Large intestine (tissue), 3 donors: Measurements from ENCODE around the gene R3HDM4. TPM values are rescaled to one million over a fixed set of nuclear protein-coding genes. Genes with fewer than 3 reads are reported as not detected.
"Not testable (repeated sequence)": the region's sequence is repeated elsewhere in the genome, so short reads cannot be mapped to it uniquely, and the experiment has no call there.

Experiments used
- DNase-seq, 2 donors: peaks; one replicate each; pipeline versions ENCODE4 v3.0.0 to v3.0.0-alpha.2; 2013
- H3K27ac ChIP-seq: one replicate; pipeline ENCODE4 v1.5.1; 2013; ENCODE audit warnings: low read length
- H3K27me3 ChIP-seq: 2 replicates; pipeline ENCODE4 v1.6.1; 2013; ENCODE audit warnings: low read length; ENCODE audit not compliant: control insufficient read depth, insufficient read depth
- H3K36me3 ChIP-seq: 2 replicates; pipeline ENCODE4 v1.6.1; 2013; ENCODE audit warnings: low read length; ENCODE audit not compliant: control insufficient read depth, insufficient read depth
- H3K4me1 ChIP-seq: one replicate; pipeline ENCODE4 v1.6.1; 2013; ENCODE audit warnings: low read length; ENCODE audit not compliant: control insufficient read depth, insufficient read depth
- H3K4me3 ChIP-seq: one replicate; pipeline ENCODE4 v1.5.1; 2013; ENCODE audit warnings: low read length
- H3K9me3 ChIP-seq: one replicate; pipeline ENCODE4 v1.6.1; 2013; ENCODE audit warnings: mild to moderate bottlenecking, low read depth, low read length, moderate library complexity; ENCODE audit not compliant: control insufficient read depth
- WGBS: methylation state at CpG from one replicate; pipeline ENCODE4 v1.1.5; 2013; ENCODE audit warnings: low lambda C conversion rate; ENCODE audit not compliant: insufficient coverage; 5-methylcytosine and 5-hydroxymethylcytosine counted together
- polyA plus RNA-seq: library from polyadenylated mRNA; unstranded; fragments of 120-200 nt; gene quantifications from one replicate; pipeline ENCODE4 v1.2.1, GENCODE V29; 2013

The R3HDM4 gene
- polyA plus RNA-seq, 1 donor, result 44.0 TPM

GRCh38 chr19:900043-900301 is 13.0 kb downstream of the R3HDM4 start:
- DNase-seq, result no peak
- peaks cover 34% of the 10 kb centered on the region for H3K36me3 ChIP-seq
- peaks cover 4% of the 10 kb centered on the region for H3K9me3 ChIP-seq
- no peaks in the 10 kb centered on the region for H3K4me1 ChIP-seq
- H3K4me3 ChIP-seq, result no peak overlapping the region
- no CpG with 5 or more reads among the region's 15 CpGs for WGBS
- no peak overlapping the region for H3K27ac ChIP-seq
- H3K27me3 ChIP-seq, result no peaks in the 10 kb centered on the region

- Histone ChIP-seq H3K4me1 (no peaks in the 10 kb centered on the region), H3K36me3 (peaks cover 34% of the 10 kb centered on the region), H3K9me3 (peaks cover 4% of the 10 kb centered on the region), H3K27me3 (no peaks in the 10 kb centered on the region), H3K27ac (no peak overlapping the region), H3K4me3 (no peak overlapping the region)
- WGBS, result no CpG with 5 or more reads among the region's 32 CpGs
- DNase-seq, result no peak
Measured at GRCh38 chr19:899336-900042, 13.5 kb downstream of the R3HDM4 start.

- H3K27me3 ChIP-seq, result no peaks in the 10 kb centered on the region
- H3K36me3 ChIP-seq, result peaks cover 34% of the 10 kb centered on the region
- H3K27ac ChIP-seq, result no peak overlapping the region
- peaks cover 4% of the 10 kb centered on the region for H3K9me3 ChIP-seq
- DNase-seq, result no peak
- H3K4me1 ChIP-seq, result no peaks in the 10 kb centered on the region
- H3K4me3 ChIP-seq, result no peak overlapping the region
- no CpG with 5 or more reads among the region's 20 CpGs for WGBS
Measured at GRCh38 chr19:898663-899062, 14.4 kb downstream of the R3HDM4 start.

- Histone ChIP-seq H3K4me3 (no peak overlapping the region), H3K4me1 (no peaks in the 10 kb centered on the region), H3K9me3 (peaks cover 4% of the 10 kb centered on the region), H3K36me3 (peaks cover 34% of the 10 kb centered on the region), H3K27ac (no peak overlapping the region), H3K27me3 (no peaks in the 10 kb centered on the region)
- DNase-seq, result no peak
- no CpG with 5 or more reads among the region's 26 CpGs for WGBS
Measured at GRCh38 chr19:897442-898039, 15.5 kb downstream of the R3HDM4 start.

GRCh38 chr19:896999-897398 is 16.0 kb downstream of the R3HDM4 start:
- Histone ChIP-seq H3K36me3 (peaks cover 32% of the 10 kb centered on the region), H3K4me1 (peaks cover 2% of the 10 kb centered on the region), H3K9me3 (peaks cover 4% of the 10 kb centered on the region), H3K27me3 (no peaks in the 10 kb centered on the region), H3K4me3 (no peak overlapping the region), H3K27ac (no peak overlapping the region)
- DNase-seq, result no peak
- WGBS, result 100% methylated on average over 3 of the region's 11 CpGs

GRCh38 chr19:896434-896833 is 16.6 kb downstream of the R3HDM4 start:
- Histone ChIP-seq H3K27me3 (no peaks in the 10 kb centered on the region), H3K4me3 (no peak overlapping the region), H3K4me1 (peaks cover 5% of the 10 kb centered on the region), H3K36me3 (peaks cover 27% of the 10 kb centered on the region), H3K27ac (no peak overlapping the region), H3K9me3 (peaks cover 4% of the 10 kb centered on the region)
- DNase-seq, result no peak
- no CpG with 5 or more reads among the region's 10 CpGs for WGBS

- WGBS, result no CpG with 5 or more reads among the region's 69 CpGs
- H3K9me3 ChIP-seq, result no peaks in the 10 kb centered on the region
Measured at GRCh38 chr19:892894-893689, 19.9 kb downstream of the R3HDM4 start, which contains the start of the genes MED16 and RNU6-9. Gene MED16, minus strand, starts transcription at chr19:893187. Its CDS starts 2,056 bp downstream, at chr19:891131. Gene RNU6-9, plus strand, starts transcription at chr19:893484.

GRCh38 chr19:892243-892893 is 20.7 kb downstream of the R3HDM4 start:
- peaks cover 34% of the 10 kb centered on the region for H3K36me3 ChIP-seq

More at GRCh38 chr19:892894-893689, 19.9 kb downstream of the R3HDM4 start, which contains the start of the genes MED16 and RNU6-9:
- peaks cover 11% of the 10 kb centered on the region for H3K4me1 ChIP-seq
- H3K27ac ChIP-seq, result peak within 1 kb of the TSS; percentile 77
- DNase-seq, result peak; percentile 94 to 95
- peaks cover 31% of the 10 kb centered on the region for H3K36me3 ChIP-seq
- H3K4me3 ChIP-seq, result peak within 1 kb of the TSS; percentile 88
- H3K27me3 ChIP-seq, result no peaks in the 10 kb centered on the region

GRCh38 chr19:891421-892200 is 21.4 kb downstream of the R3HDM4 start:
- not testable (repeated sequence) for H3K9me3 ChIP-seq, H3K27me3 ChIP-seq
- H3K36me3 ChIP-seq, result peaks cover 28% of the 10 kb centered on the region
- peaks cover 11% of the 10 kb centered on the region for H3K4me1 ChIP-seq
- DNase-seq, result peak in 1 of 2 donors; percentile 45
- no CpG with 5 or more reads among the region's 50 CpGs for WGBS
- H3K27ac ChIP-seq, result peak overlapping the region; percentile 77
- H3K4me3 ChIP-seq, result peak overlapping the region; percentile 88

More at GRCh38 chr19:892243-892893, 20.7 kb downstream of the R3HDM4 start:
- peak overlapping the region; percentile 88 for H3K4me3 ChIP-seq
- H3K27me3 ChIP-seq, result no peaks in the 10 kb centered on the region
- no peaks in the 10 kb centered on the region for H3K9me3 ChIP-seq
- peaks cover 11% of the 10 kb centered on the region for H3K4me1 ChIP-seq
- no CpG with 5 or more reads among the region's 27 CpGs for WGBS
- peak overlapping the region; percentile 77 for H3K27ac ChIP-seq
- no peak for DNase-seq
